Esophagus (tissue), 2 donors: ENCODE results near the gene BMP15. TPM values are rescaled to one million over a fixed set of nuclear protein-coding genes. Genes with fewer than 3 reads are reported as not detected.

ENCODE experiments used
- H3K27ac ChIP-seq, 2 donors: one replicate each; pipeline ENCODE4 v1.5.1; 2013; ENCODE audit warnings: low read depth in 2 of 2, mild to moderate bottlenecking in 2 of 2, inconsistent platforms in 1 of 2, low read length in 1 of 2, moderate library complexity in 1 of 2
- H3K27me3 ChIP-seq, 2 donors: one replicate each; pipeline ENCODE4 v1.6.1; 2013; ENCODE audit warnings: low read length in 2 of 2, control low read depth in 1 of 2, mild to moderate bottlenecking in 1 of 2; ENCODE audit not compliant: insufficient read depth in 2 of 2, control insufficient read depth in 1 of 2
- H3K36me3 ChIP-seq, 2 donors: one replicate each; pipeline ENCODE4 v1.6.1; 2013; ENCODE audit warnings: low read length in 1 of 2; ENCODE audit not compliant: control insufficient read depth in 2 of 2, insufficient read depth in 2 of 2
- H3K4me1 ChIP-seq, 2 donors: one replicate each; pipeline ENCODE4 v1.6.1; 2013; ENCODE audit warnings: low read length in 1 of 2; ENCODE audit not compliant: control insufficient read depth in 2 of 2, insufficient read depth in 2 of 2
- H3K4me3 ChIP-seq, 2 donors: one replicate each; pipeline ENCODE4 v1.5.1; 2013; ENCODE audit warnings: low read length in 2 of 2, mild to moderate bottlenecking in 2 of 2, low read depth in 1 of 2, moderate library complexity in 1 of 2
- H3K9me3 ChIP-seq, 2 donors: one replicate each; pipeline ENCODE4 v1.6.1; 2013; ENCODE audit warnings: mild to moderate bottlenecking in 2 of 2, low read depth in 1 of 2, low read length in 1 of 2, moderate library complexity in 1 of 2; ENCODE audit not compliant: control insufficient read depth in 2 of 2, insufficient read depth in 1 of 2
- WGBS, 2 donors: extraction: QIAGEN DNeasy Blood & Tissue Kit; methylation state at CpG; one replicate each; pipeline ENCODE4 v1.1.7; 2013; 5-methylcytosine and 5-hydroxymethylcytosine counted together
- polyA plus RNA-seq, 2 donors: library from polyadenylated mRNA; stranded (reverse); fragments of 200-250 nt; gene quantifications; one replicate each; pipeline ENCODE4 v1.2.3, GENCODE V29; 2013
- donor health status: healthy with polysubstance abuse.
- donor health status: Bipolar disorder and iron deficiency.

The BMP15 gene
- polyA plus RNA-seq = not detected

- Histone ChIP-seq H3K27me3 (peaks cover 0 to 8% of the 10 kb centered on the region in 2 donors), H3K27ac (no peak within 1 kb of the TSS), H3K36me3 (no peaks in the 10 kb centered on the region), H3K4me1 (no peaks in the 10 kb centered on the region), H3K4me3 (no peak within 1 kb of the TSS), H3K9me3 (no peaks in the 10 kb centered on the region)
- 78 to 89% methylated on average over 9 of the region's 9 CpGs for WGBS, 2 donors
Measured at GRCh38 chrX:50910685-50911176, at the start of gene BMP15. TSS of gene BMP15 (plus strand) at chrX:50910735. CDS start at chrX:50910784, 49 bp downstream.

DNA sequence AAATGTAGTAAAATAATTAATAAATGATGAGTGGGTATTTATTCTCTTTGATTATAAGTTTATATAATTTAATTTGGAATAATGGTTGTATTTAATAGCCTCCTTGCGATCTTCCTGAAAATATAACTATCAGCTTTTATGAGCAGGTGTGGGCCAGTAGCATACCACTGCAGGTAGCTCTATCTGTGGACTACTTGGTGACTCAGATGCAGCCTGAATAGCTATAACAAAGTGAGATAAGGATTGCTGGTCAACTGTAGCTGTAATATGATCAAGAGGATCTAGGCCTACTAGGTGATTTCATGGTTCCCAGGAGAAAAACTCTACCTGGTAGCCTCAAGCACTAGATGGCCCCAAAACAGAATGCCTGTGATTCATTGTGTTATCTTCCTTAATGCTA, 47.1 kb upstream of the BMP15 start:
- no peak overlapping the region for H3K4me3 ChIP-seq
- WGBS, 2 donors = 84 to 100% methylated on average over 1 of the region's 1 CpG
- H3K27me3 ChIP-seq = no peaks in the 10 kb centered on the region
- H3K9me3 ChIP-seq = no peaks in the 10 kb centered on the region
- H3K4me1 ChIP-seq = no peaks in the 10 kb centered on the region
- no peaks in the 10 kb centered on the region for H3K36me3 ChIP-seq
- no peak overlapping the region for H3K27ac ChIP-seq

- H3K4me1 ChIP-seq = no peaks in the 10 kb centered on the region
- H3K9me3 ChIP-seq = no peaks in the 10 kb centered on the region
- H3K4me3 ChIP-seq = no peak overlapping the region
- H3K27ac ChIP-seq = no peak overlapping the region
- H3K36me3 ChIP-seq = no peaks in the 10 kb centered on the region
- no peaks in the 10 kb centered on the region for H3K27me3 ChIP-seq
- WGBS, 2 donors = 52 to 74% methylated on average over 6 of the region's 6 CpGs
Measured at GRCh38 chrX:50865311-50865710, 45.2 kb upstream of the BMP15 start.

DNA sequence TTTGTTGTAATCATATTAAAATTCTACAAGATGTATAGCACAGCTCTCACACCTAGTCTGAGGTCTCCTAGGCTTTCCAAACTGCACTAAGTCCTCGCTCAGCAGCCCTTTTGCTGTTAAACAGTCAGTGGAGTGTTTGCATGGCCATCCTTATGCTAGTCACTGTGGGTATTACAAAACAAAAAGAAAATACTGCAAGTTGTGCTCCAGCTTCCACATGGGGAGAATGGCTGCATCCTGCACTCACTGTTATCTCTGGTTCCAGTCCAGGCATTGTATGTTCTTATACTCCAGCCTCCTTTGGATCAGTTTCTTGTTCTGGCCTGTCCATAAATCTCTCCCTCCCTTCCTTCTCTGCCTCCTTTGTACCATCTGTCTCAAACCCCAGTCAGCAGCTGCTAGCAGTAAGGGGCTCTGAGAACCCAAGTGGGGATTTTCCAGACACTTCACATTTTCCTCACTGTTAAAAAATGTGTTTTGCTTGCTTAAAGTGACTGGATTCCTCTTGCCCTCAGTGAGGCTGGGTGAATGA, 38.5 kb upstream of the BMP15 start:
- 68 to 86% methylated on average over 1 of the region's 1 CpG for WGBS, 2 donors
- Histone ChIP-seq H3K4me3 (no peak overlapping the region), H3K4me1 (no peaks in the 10 kb centered on the region), H3K27me3 (peaks cover 0 to 4% of the 10 kb centered on the region in 2 donors), H3K27ac (no peak overlapping the region), H3K9me3 (no peaks in the 10 kb centered on the region), H3K36me3 (no peaks in the 10 kb centered on the region)

GRCh38 chrX:50874876-50875275, 35.7 kb upstream of the BMP15 start:
- no peaks in the 10 kb centered on the region for H3K36me3 ChIP-seq
- no peak overlapping the region for H3K4me3 ChIP-seq
- WGBS, 2 donors = 49 to 54% methylated on average over 3 of the region's 3 CpGs
- no peaks in the 10 kb centered on the region for H3K9me3 ChIP-seq
- H3K4me1 ChIP-seq = no peaks in the 10 kb centered on the region
- peaks cover 0 to 6% of the 10 kb centered on the region in 2 donors for H3K27me3 ChIP-seq
- no peak overlapping the region for H3K27ac ChIP-seq

- no peak overlapping the region for H3K27ac ChIP-seq
- 53 to 83% methylated on average over 4 of the region's 4 CpGs for WGBS, 2 donors
- peaks cover 0 to 6% of the 10 kb centered on the region in 2 donors for H3K27me3 ChIP-seq
- H3K36me3 ChIP-seq = no peaks in the 10 kb centered on the region
- H3K4me3 ChIP-seq = no peak overlapping the region
- no peaks in the 10 kb centered on the region for H3K4me1 ChIP-seq
- H3K9me3 ChIP-seq = no peaks in the 10 kb centered on the region
Measured at GRCh38 chrX:50876551-50876950, 34.0 kb upstream of the BMP15 start.

DNA sequence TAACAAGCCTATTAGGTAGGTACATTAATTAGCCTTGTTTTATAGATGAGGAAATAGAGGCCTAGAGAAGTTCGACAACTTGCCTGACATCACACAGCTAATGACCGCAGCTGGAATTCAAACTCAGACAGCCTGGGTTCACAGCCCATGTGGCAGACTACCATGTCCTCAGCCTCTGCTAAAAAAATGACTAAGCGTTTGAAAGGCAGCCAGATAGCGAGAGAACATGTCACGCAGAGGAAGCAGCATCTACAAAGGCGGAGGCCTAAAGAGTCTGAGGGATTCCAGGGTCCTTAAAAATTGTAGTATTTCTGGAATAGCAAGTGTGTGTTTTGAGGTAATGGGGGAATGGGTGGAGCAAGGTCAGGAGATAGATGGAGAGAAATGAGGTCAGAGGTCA, 33.2 kb upstream of the BMP15 start:
- H3K4me3 ChIP-seq = no peak overlapping the region
- H3K4me1 ChIP-seq = no peaks in the 10 kb centered on the region
- H3K9me3 ChIP-seq = no peaks in the 10 kb centered on the region
- H3K27ac ChIP-seq = no peak overlapping the region
- H3K27me3 ChIP-seq = peaks cover 0 to 3% of the 10 kb centered on the region in 2 donors
- H3K36me3 ChIP-seq = no peaks in the 10 kb centered on the region
- 75 to 86% methylated on average over 6 of the region's 6 CpGs for WGBS, 2 donors

DNA sequence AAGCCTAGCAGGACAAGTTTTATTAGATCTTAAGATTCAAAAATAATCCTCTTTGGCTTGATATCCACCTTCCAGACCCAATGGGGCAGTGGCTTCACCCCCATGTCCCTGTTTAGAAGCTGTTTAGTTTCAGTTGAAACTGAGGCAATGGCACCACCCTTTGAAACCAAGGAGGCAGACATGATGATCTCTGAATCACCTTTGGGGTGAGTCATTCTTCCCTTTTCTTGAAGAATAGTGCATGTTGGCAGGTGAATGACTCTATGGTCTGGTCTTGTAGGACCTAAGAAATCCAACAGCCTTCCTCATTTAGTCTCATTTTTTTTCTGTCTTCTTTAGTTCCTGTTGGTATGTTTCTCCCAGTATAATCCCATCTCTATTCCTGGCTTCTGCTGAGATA, 29.5 kb upstream of the BMP15 start:
- Histone ChIP-seq H3K36me3 (no peaks in the 10 kb centered on the region), H3K4me3 (no peak overlapping the region), H3K4me1 (no peaks in the 10 kb centered on the region), H3K9me3 (no peaks in the 10 kb centered on the region), H3K27ac (no peak overlapping the region), H3K27me3 (peaks cover 0 to 9% of the 10 kb centered on the region in 2 donors)

- Histone ChIP-seq H3K27ac (no peak overlapping the region), H3K4me3 (no peak overlapping the region), H3K9me3 (no peaks in the 10 kb centered on the region), H3K4me1 (no peaks in the 10 kb centered on the region), H3K36me3 (no peaks in the 10 kb centered on the region), H3K27me3 (no peaks in the 10 kb centered on the region)
- 74 to 87% methylated on average over 2 of the region's 2 CpGs for WGBS, 2 donors
Measured at GRCh38 chrX:50888884-50889283, 21.7 kb upstream of the BMP15 start.

GRCh38 chrX:50889582-50889981, 21.0 kb upstream of the BMP15 start:
- no peak overlapping the region for H3K4me3 ChIP-seq
- 55 to 80% methylated on average over 4 of the region's 4 CpGs for WGBS, 2 donors
- H3K9me3 ChIP-seq = no peaks in the 10 kb centered on the region
- no peaks in the 10 kb centered on the region for H3K27me3 ChIP-seq
- H3K36me3 ChIP-seq = no peaks in the 10 kb centered on the region
- no peaks in the 10 kb centered on the region for H3K4me1 ChIP-seq
- H3K27ac ChIP-seq = no peak overlapping the region
